Smooth muscle cell of the brain vasculature (primary cell): ENCODE results near the gene ZCCHC7.

Source experiments
- DNase-seq: peaks from one replicate; pipeline ENCODE4 v3.0.0-alpha.2; 2012; ENCODE audit warnings: low read depth, low spot score

The ZCCHC7 gene

GRCh38 chr9:37209431-37210386, 89.3 kb downstream of the ZCCHC7 start:
- DNase-seq = no peak

- DNase-seq = no peak
These were observed 90.6 kb downstream of the ZCCHC7 start for GRCh38 chr9:37210737-37211523.

GRCh38 chr9:37212435-37212834, 92.1 kb downstream of the ZCCHC7 start:
- DNase-seq = no peak

- DNase-seq = no peak
These were observed 95.0 kb downstream of the ZCCHC7 start for GRCh38 chr9:37215381-37215780.

GRCh38 chr9:37215830-37216229, 95.5 kb downstream of the ZCCHC7 start:
- no peak for DNase-seq

- no peak for DNase-seq
These were observed 96.8 kb downstream of the ZCCHC7 start for GRCh38 chr9:37217161-37217560.

- no peak for DNase-seq
These were observed 98.5 kb downstream of the ZCCHC7 start for GRCh38 chr9:37218800-37219425.

- DNase-seq = no peak
These were observed 100.6 kb downstream of the ZCCHC7 start for GRCh38 chr9:37220971-37221370.

GRCh38 chr9:37221489-37222106, 101.2 kb downstream of the ZCCHC7 start:
- no peak for DNase-seq

- DNase-seq = no peak
These were observed 109.1 kb downstream of the ZCCHC7 start for GRCh38 chr9:37229455-37229854.

- DNase-seq = no peak
These were observed 109.6 kb downstream of the ZCCHC7 start for GRCh38 chr9:37229882-37230482.

GRCh38 chr9:37236822-37237221, 116.4 kb downstream of the ZCCHC7 start:
- no peak for DNase-seq

GRCh38 chr9:37238122-37238521, 117.7 kb downstream of the ZCCHC7 start:
- no peak for DNase-seq

- no peak for DNase-seq
These were observed 119.0 kb downstream of the ZCCHC7 start for GRCh38 chr9:37239224-37239859.

- no peak for DNase-seq
These were observed 119.5 kb downstream of the ZCCHC7 start for GRCh38 chr9:37239921-37240320.

GRCh38 chr9:37241340-37241739, 121.0 kb downstream of the ZCCHC7 start:
- DNase-seq = no peak

GRCh38 chr9:37242089-37242488, 121.7 kb downstream of the ZCCHC7 start:
- DNase-seq = no peak

- DNase-seq = no peak
These were observed 123.4 kb downstream of the ZCCHC7 start for GRCh38 chr9:37243588-37244345.

- DNase-seq = no peak
These were observed 126.5 kb downstream of the ZCCHC7 start for GRCh38 chr9:37246826-37247225.

GRCh38 chr9:37248651-37249163, 128.3 kb downstream of the ZCCHC7 start:
- DNase-seq = no peak
